Osteoblast (primary cell): Measurements from ENCODE around the gene ZNF503. TPM values are rescaled to one million over a fixed set of nuclear protein-coding genes. Genes with fewer than 3 reads are reported as not detected.

Experiments
- DNase-seq: peaks from one replicate; pipeline ENCODE4 v3.0.0; 2011; ENCODE audit warnings: low spot score, mixed read lengths; ENCODE audit not compliant: insufficient read length; ENCODE audit errors: missing footprints
- H2AFZ ChIP-seq: 2 replicates; pipeline ENCODE4 v1.6.0; 2011; ENCODE audit warnings: mild to moderate bottlenecking, low read length
- H3K27ac ChIP-seq: 2 replicates; pipeline ENCODE4 v1.5.1; 2011; ENCODE audit warnings: mild to moderate bottlenecking, low read depth, low read length, moderate library complexity
- H3K27me3 ChIP-seq: 2 replicates; pipeline ENCODE4 v1.6.0; 2012; ENCODE audit warnings: mild to moderate bottlenecking, control low read depth, inconsistent platforms, low read length, moderate library complexity; ENCODE audit not compliant: insufficient read depth
- H3K36me3 ChIP-seq: 2 replicates; pipeline ENCODE4 v1.5.1; 2011; ENCODE audit warnings: mild to moderate bottlenecking, low read length, control low read depth, moderate library complexity; ENCODE audit not compliant: insufficient read depth
- H3K4me1 ChIP-seq: 2 replicates; pipeline ENCODE4 v1.5.1; 2011; ENCODE audit warnings: mild to moderate bottlenecking, low read length, control low read depth, moderate library complexity; ENCODE audit not compliant: insufficient read depth
- H3K4me2 ChIP-seq: 2 replicates; pipeline ENCODE4 v1.6.0; 2011; ENCODE audit warnings: mild to moderate bottlenecking, low read length; ENCODE audit not compliant: insufficient read depth
- H3K4me3 ChIP-seq: fragments of 200-600 bp; sonication (generic); 3 replicates; pipeline ENCODE4 v1.5.1; 2012; ENCODE audit warnings: mild to moderate bottlenecking, low read length, inconsistent platforms; ENCODE audit not compliant: insufficient read depth
- H3K79me2 ChIP-seq: 2 replicates; pipeline ENCODE4 v1.6.0; 2012; ENCODE audit warnings: mild to moderate bottlenecking, low read length, control low read depth, inconsistent platforms; ENCODE audit not compliant: insufficient read depth
- H3K9me3 ChIP-seq: 2 replicates; pipeline ENCODE4 v1.5.1; 2011; ENCODE audit warnings: low read depth, low read length, control low read depth
- H4K20me1 ChIP-seq: 2 replicates; pipeline ENCODE4 v1.6.0; 2012; ENCODE audit warnings: mild to moderate bottlenecking, low read length, control low read depth; ENCODE audit not compliant: insufficient read depth
- CTCF ChIP-seq: IDR thresholded peaks from 2 replicates; pipeline ENCODE4 v1.5.1; 2011; ENCODE audit warnings: mild to moderate bottlenecking, low read depth, low read length, moderate library complexity; ENCODE audit errors: extremely low read depth
- total RNA-seq: library from RNA; depleted of rRNA; stranded (reverse); fragments of >200 nt; gene quantifications from 2 replicates; pipeline ENCODE4 v1.2.3, GENCODE V29; 2012

ZNF503 gene
- total RNA-seq, 1 donor = 18.5 TPM

GRCh38 chr10:75435291-75435690 is 33.7 kb upstream of the ZNF503 start:
- no peaks in the 10 kb centered on the region for H3K27me3 ChIP-seq
- H3K4me3 ChIP-seq = no peak overlapping the region
- no peaks in the 10 kb centered on the region for H3K79me2 ChIP-seq
- no peak for TF ChIP-seq CTCF
- no peak overlapping the region for H3K4me2 ChIP-seq
- H2AFZ ChIP-seq = no peak overlapping the region
- no peaks in the 10 kb centered on the region for H3K36me3 ChIP-seq
- no peak overlapping the region for H3K27ac ChIP-seq
- H3K9me3 ChIP-seq = no peaks in the 10 kb centered on the region
- no peaks in the 10 kb centered on the region for H4K20me1 ChIP-seq
- peaks cover 9% of the 10 kb centered on the region for H3K4me1 ChIP-seq
- no peak for DNase-seq

GRCh38 chr10:75434291-75434690 is 32.7 kb upstream of the ZNF503 start:
- Histone ChIP-seq H4K20me1 (no peaks in the 10 kb centered on the region), H3K27ac (no peak overlapping the region), H3K4me3 (no peak overlapping the region), H3K4me2 (no peak overlapping the region), H3K79me2 (no peaks in the 10 kb centered on the region), H3K27me3 (no peaks in the 10 kb centered on the region), H2AFZ (no peak overlapping the region), H3K4me1 (peaks cover 9% of the 10 kb centered on the region), H3K9me3 (no peaks in the 10 kb centered on the region), H3K36me3 (no peaks in the 10 kb centered on the region)
- DNase-seq = no peak
- no peak for TF ChIP-seq CTCF

GRCh38 chr10:75433216-75433615 is 31.7 kb upstream of the ZNF503 start:
- no peak overlapping the region for H3K4me3 ChIP-seq
- no peak overlapping the region for H3K27ac ChIP-seq
- H3K36me3 ChIP-seq = no peaks in the 10 kb centered on the region
- DNase-seq = no peak
- TF ChIP-seq CTCF = no peak
- H3K27me3 ChIP-seq = no peaks in the 10 kb centered on the region
- H4K20me1 ChIP-seq = no peaks in the 10 kb centered on the region
- no peaks in the 10 kb centered on the region for H3K9me3 ChIP-seq
- peaks cover 15% of the 10 kb centered on the region for H3K4me1 ChIP-seq
- H3K79me2 ChIP-seq = no peaks in the 10 kb centered on the region
- no peak overlapping the region for H2AFZ ChIP-seq
- no peak overlapping the region for H3K4me2 ChIP-seq

GRCh38 chr10:75432763-75433162 is 31.2 kb upstream of the ZNF503 start:
- no peak for TF ChIP-seq CTCF
- no peaks in the 10 kb centered on the region for H3K27me3 ChIP-seq
- H3K4me2 ChIP-seq = no peak overlapping the region
- no peaks in the 10 kb centered on the region for H3K9me3 ChIP-seq
- no peaks in the 10 kb centered on the region for H4K20me1 ChIP-seq
- no peaks in the 10 kb centered on the region for H3K79me2 ChIP-seq
- no peak overlapping the region for H3K27ac ChIP-seq
- H2AFZ ChIP-seq = no peak overlapping the region
- H3K36me3 ChIP-seq = no peaks in the 10 kb centered on the region
- peaks cover 15% of the 10 kb centered on the region for H3K4me1 ChIP-seq
- no peak for DNase-seq
- no peak overlapping the region for H3K4me3 ChIP-seq
